ENCODE data around the gene SDR42E1. TPM values are rescaled to one million over a fixed set of nuclear protein-coding genes. Genes with fewer than 3 reads are reported as not detected.

SDR42E1 gene
- total and polyA plus RNA-seq, 2 of the 8 experiments (the other 6 are each of a cell fraction or from before 2014, with no cell fraction given): 0.03 TPM; not detected in 1

DNA sequence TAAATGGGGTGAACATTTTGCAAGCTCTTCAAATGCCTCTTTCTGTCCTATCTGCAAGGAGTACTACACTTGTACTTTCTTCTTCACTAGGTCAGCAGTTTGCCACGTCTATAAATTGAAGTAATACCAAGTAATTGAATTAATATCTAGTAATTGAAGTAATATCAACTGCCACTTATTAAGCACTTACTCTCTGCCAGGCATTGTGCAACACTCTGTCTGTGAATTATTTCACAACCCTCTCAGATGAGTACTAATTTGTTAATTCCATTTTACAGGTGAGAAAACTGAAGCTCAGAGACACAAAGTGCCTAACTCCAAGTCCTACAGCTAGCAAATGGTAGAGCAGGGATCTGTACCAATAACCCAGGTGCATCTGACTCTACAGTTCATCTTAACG lies 4.1 kb downstream of the SDR42E1 start:
- H3K14ac ChIP-seq (ENCODE audit: insufficient read length): no peak overlapping the region
- H3K18ac ChIP-seq (ENCODE audit: extremely low read depth, low read length): no peak overlapping the region
- H3K4me1 ChIP-seq (replicated peaks in 1 of 4; ENCODE audit: control insufficient read depth in 3 of 4, insufficient read depth in 4 of 4, low read length in 3 of 4): no peaks in the 10 kb centered on the region
- no peak overlapping the region for H3K9ac ChIP-seq (replicated peaks in 1 of 4; ENCODE audit: extremely low read depth in 1 of 4, low read depth in 3 of 4, low read length in 3 of 4)
- no peak overlapping the region for H2BK12ac ChIP-seq (ENCODE audit: low read depth, low read length)
- H2BK5ac ChIP-seq (ENCODE audit: low read depth, low read length): no peak overlapping the region
- no peak overlapping the region for H2AK5ac ChIP-seq (ENCODE audit: low read depth, low read length)
- no peak overlapping the region for H3K4me3 ChIP-seq (ENCODE audit: extremely low read depth in 1 of 4, insufficient read depth in 2 of 4, low read depth in 3 of 4, low read length in 4 of 4)
- FAIRE-seq (no peak), DNase-seq (ENCODE audit: low read depth in 1 of 2, low spot score in 2 of 2) (no peak)
- H3K9me3 ChIP-seq (ENCODE audit: insufficient read depth in 2 of 2, low read depth in 1 of 2, low read length in 1 of 2): peaks cover 19 to 32% of the 10 kb centered on the region in 2 experiments
- no peak overlapping the region for H4K91ac ChIP-seq (replicated peaks; ENCODE audit: insufficient read length, low read length)
- H3K56ac ChIP-seq (replicated peaks; ENCODE audit: insufficient read length, low read depth, low read length): no peak overlapping the region
- H3K79me2 ChIP-seq (ENCODE audit: control insufficient read depth in 1 of 2, insufficient read depth in 2 of 2, low read length in 2 of 2): no peaks in the 10 kb centered on the region
- CTCF ChIA-PET (ENCODE audit: partially characterized antibody): interaction anchor here (1.2 kb wide), 2 partner anchors 10 to 20 kb away, joined by 3 to 7 read pairs; no protein-coding TSS in a partner anchor
- no peak overlapping the region for H2AFZ ChIP-seq (ENCODE audit: low read length)
- no peak overlapping the region for H3K4me2 ChIP-seq (ENCODE audit: insufficient read depth in 1 of 2, low read depth in 2 of 2, low read length in 2 of 2)
- H3K27ac ChIP-seq (ENCODE audit: low read depth, low read length): no peak overlapping the region
- H3K4ac ChIP-seq (replicated peaks; ENCODE audit: insufficient read length, low read depth, low read length): no peak overlapping the region
- no peaks in the 10 kb centered on the region for H3K79me1 ChIP-seq (ENCODE audit: low read depth, low read length)
- no peak overlapping the region for H3K23ac ChIP-seq (ENCODE audit: insufficient read length)
- H3K27me3 ChIP-seq (replicated peaks in 1 of 4; ENCODE audit: control insufficient read depth in 3 of 4, extremely low read depth in 1 of 4, insufficient read depth in 3 of 4, low read length in 3 of 4): no peaks in the 10 kb centered on the region
- no peaks in the 10 kb centered on the region for H3K36me3 ChIP-seq (ENCODE audit: control insufficient read depth in 2 of 4, insufficient read depth in 4 of 4, low read length in 3 of 4)
- H4K20me1 ChIP-seq (replicated peaks in 1 of 2; ENCODE audit: control insufficient read depth in 1 of 2, insufficient read depth in 2 of 2, low read length in 2 of 2): no peaks in the 10 kb centered on the region
- H2BK120ac ChIP-seq (replicated peaks; ENCODE audit: low read depth, low read length): no peak overlapping the region
- no peak overlapping the region for H2BK20ac ChIP-seq (ENCODE audit: low read length)
- 86% methylated on average over 2 of the region's 2 CpGs; no CpG with 5 or more reads in 1 of the 2 experiments for WGBS, 2 experiments (ENCODE audit: extremely low coverage in 1 of 2, insufficient coverage in 1 of 2, insufficient read length in 1 of 2, insufficient replicate concordance in 2 of 2, low coverage in 1 of 2, low lambda C conversion rate in 2 of 2, missing lambda C conversion rate in 1 of 2)
- no peak overlapping the region for H4K8ac ChIP-seq (ENCODE audit: extremely low read depth, insufficient read depth, low read length)
- no peak overlapping the region for H4K5ac ChIP-seq (ENCODE audit: insufficient read length, low read depth, low read length)
- H3K23me2 ChIP-seq (ENCODE audit: low read depth, low read length): no peaks in the 10 kb centered on the region
- POLR2A ChIA-PET (ENCODE audit: partially characterized antibody): no interaction called here
- H2BK15ac ChIP-seq (ENCODE audit: low read length): no peak overlapping the region
- no peak for TF ChIP-seq SIRT6 (IDR thresholded peaks at IDR 0.05; ENCODE audit: low read length)
- TF ChIP-seq KDM5A (IDR thresholded peaks at IDR 0.05; ENCODE audit: low read length): no peak
- TF ChIP-seq NANOG (IDR thresholded peaks at IDR 0.05; ENCODE audit: insufficient read depth, low read depth, low read length, poor library complexity, severe bottlenecking): no peak
- TF ChIP-seq HDAC6 (IDR thresholded peaks at IDR 0.05; ENCODE audit: low read depth, low read length): no peak
- TF ChIP-seq JUND (IDR thresholded peaks at IDR 0.05; ENCODE audit: low read length): no peak
- TF ChIP-seq ASH2L (IDR thresholded peaks at IDR 0.05; ENCODE audit: low read length): no peak
- no peak for TF ChIP-seq POLR2AphosphoS5 (IDR thresholded peaks at IDR 0.05; ENCODE audit: low read depth, low read length)

Measured in H1 (cell line).